ENCODE measurements around the gene PCSK5. TPM values are rescaled to one million over a fixed set of nuclear protein-coding genes. Genes with fewer than 3 reads are reported as not detected.

Gene PCSK5
- total RNA-seq, 1 experiment from 2014 or later = 6.9 TPM

DNA sequence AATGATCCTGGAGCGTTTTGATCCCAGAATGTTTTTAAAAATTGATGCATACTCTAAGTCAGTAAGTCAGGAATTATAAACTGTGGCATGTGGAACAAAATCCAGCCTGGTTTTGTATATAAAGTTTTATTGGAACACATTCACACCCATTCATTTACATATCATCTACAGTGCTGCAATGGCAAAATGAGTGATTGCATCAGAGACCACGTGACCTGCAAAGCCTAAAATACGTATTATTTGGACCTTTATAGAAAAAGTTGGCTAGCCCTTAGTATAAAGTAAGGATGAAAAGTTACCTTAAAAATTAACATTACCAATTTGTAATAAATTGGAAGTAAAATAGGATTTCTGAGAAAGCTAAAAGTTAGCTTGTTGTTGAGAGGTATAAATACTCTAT lies 95.0 kb downstream of the PCSK5 start:
- Histone ChIP-seq H4K20me1 (ENCODE audit: insufficient read depth) (no peaks in the 10 kb centered on the region), H3K9me3 (ENCODE audit: control insufficient read depth in 1 of 2, insufficient read depth in 1 of 2, low read depth in 1 of 2, low read length in 2 of 2) (no peaks in the 10 kb centered on the region), H3K36me3 (ENCODE audit: control insufficient read depth in 1 of 2, insufficient read depth in 2 of 2, low read length in 2 of 2) (no peaks in the 10 kb centered on the region), H3K27me3 (ENCODE audit: insufficient read depth, low read length) (no peaks in the 10 kb centered on the region), H3K27ac (ENCODE audit: low read depth, low read length) (no peak overlapping the region), H3K4me1 (ENCODE audit: control insufficient read depth in 1 of 2, insufficient read depth in 2 of 2, low read length in 2 of 2) (no peaks in the 10 kb centered on the region), H3K4me3 (replicated peaks in 1 of 2; ENCODE audit: low read depth in 1 of 2, low read length in 2 of 2) (no peak overlapping the region), H3K9me2 (ENCODE audit: insufficient read depth) (no peaks in the 10 kb centered on the region), H3K9ac (ENCODE audit: low read length) (no peak overlapping the region), H3K4me2 (ENCODE audit: low read length) (no peak overlapping the region), H2AFZ (ENCODE audit: low read depth, low read length, poor library complexity, severe bottlenecking) (no peak overlapping the region), H3K79me2 (ENCODE audit: insufficient read depth, low read length) (no peaks in the 10 kb centered on the region)
- intact Hi-C loops (cut with micrococcal nuclease) = loop anchor here (10.0 kb wide), 2 partner anchors 199 to 309 kb away; no protein-coding TSS in a partner anchor
- ChIA-PET POLR2A (no interaction called here), RAD21 (ENCODE audit: low non-redundant PET in 1 of 2, low total read pairs in 2 of 2, uncharacterized antibody in 2 of 2, unreplicated experiment in 2 of 2) (no interaction called here), CTCF (no interaction called here)
- no peak for DNase-seq (ENCODE audit: low read depth, low spot score)
- no TSS peak for BruUV-seq (replicated peaks)
- no peak for ATAC-seq
- TF ChIP-seq, protein P1, sequence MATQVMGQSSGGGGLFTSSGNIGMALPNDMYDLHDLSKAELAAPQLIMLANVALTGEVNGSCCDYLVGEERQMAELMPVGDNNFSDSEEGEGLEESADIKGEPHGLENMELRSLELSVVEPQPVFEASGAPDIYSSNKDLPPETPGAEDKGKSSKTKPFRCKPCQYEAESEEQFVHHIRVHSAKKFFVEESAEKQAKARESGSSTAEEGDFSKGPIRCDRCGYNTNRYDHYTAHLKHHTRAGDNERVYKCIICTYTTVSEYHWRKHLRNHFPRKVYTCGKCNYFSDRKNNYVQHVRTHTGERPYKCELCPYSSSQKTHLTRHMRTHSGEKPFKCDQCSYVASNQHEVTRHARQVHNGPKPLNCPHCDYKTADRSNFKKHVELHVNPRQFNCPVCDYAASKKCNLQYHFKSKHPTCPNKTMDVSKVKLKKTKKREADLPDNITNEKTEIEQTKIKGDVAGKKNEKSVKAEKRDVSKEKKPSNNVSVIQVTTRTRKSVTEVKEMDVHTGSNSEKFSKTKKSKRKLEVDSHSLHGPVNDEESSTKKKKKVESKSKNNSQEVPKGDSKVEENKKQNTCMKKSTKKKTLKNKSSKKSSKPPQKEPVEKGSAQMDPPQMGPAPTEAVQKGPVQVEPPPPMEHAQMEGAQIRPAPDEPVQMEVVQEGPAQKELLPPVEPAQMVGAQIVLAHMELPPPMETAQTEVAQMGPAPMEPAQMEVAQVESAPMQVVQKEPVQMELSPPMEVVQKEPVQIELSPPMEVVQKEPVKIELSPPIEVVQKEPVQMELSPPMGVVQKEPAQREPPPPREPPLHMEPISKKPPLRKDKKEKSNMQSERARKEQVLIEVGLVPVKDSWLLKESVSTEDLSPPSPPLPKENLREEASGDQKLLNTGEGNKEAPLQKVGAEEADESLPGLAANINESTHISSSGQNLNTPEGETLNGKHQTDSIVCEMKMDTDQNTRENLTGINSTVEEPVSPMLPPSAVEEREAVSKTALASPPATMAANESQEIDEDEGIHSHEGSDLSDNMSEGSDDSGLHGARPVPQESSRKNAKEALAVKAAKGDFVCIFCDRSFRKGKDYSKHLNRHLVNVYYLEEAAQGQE (IDR thresholded peaks at IDR 0.05; ENCODE audit: low read depth) = no peak
- TF ChIP-seq ZNF274 (IDR thresholded peaks at IDR 0.05; ENCODE audit: low read depth, low read length) (no peak), JUND (IDR thresholded peaks at IDR 0.05) (no peak), CBX3 (IDR thresholded peaks at IDR 0.05; ENCODE audit: low read depth) (no peak), EGR1 (IDR thresholded peaks at IDR 0.05; ENCODE audit: low read depth) (no peak), CEBPB (IDR thresholded peaks at IDR 0.05; ENCODE audit: low read depth) (no peak), POLR2A (IDR thresholded peaks at IDR 0.05; ENCODE audit: borderline replicate concordance, extremely low read depth, insufficient read depth, insufficient read length) (no peak), ZFX (IDR thresholded peaks at IDR 0.05) (no peak), POLR2AphosphoS5 (IDR thresholded peaks at IDR 0.05; ENCODE audit: low read depth, low read length) (no peak), SIN3A (IDR thresholded peaks at IDR 0.05; ENCODE audit: low read depth) (no peak), EZH2 (IDR thresholded peaks at IDR 0.05) (no peak), YY1 (IDR thresholded peaks at IDR 0.05; ENCODE audit: extremely low read depth, insufficient replicate concordance, low read depth, low read length) (no peak), ELF1 (IDR thresholded peaks at IDR 0.05; ENCODE audit: borderline replicate concordance, low read depth) (no peak), EZH2phosphoT487 (IDR thresholded peaks at IDR 0.05; ENCODE audit: borderline replicate concordance) (no peak)
- TF ChIP-seq, protein P2, sequence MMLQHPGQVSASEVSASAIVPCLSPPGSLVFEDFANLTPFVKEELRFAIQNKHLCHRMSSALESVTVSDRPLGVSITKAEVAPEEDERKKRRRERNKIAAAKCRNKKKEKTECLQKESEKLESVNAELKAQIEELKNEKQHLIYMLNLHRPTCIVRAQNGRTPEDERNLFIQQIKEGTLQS (IDR thresholded peaks at IDR 0.05) = no peak
- TF ChIP-seq, protein P3, sequence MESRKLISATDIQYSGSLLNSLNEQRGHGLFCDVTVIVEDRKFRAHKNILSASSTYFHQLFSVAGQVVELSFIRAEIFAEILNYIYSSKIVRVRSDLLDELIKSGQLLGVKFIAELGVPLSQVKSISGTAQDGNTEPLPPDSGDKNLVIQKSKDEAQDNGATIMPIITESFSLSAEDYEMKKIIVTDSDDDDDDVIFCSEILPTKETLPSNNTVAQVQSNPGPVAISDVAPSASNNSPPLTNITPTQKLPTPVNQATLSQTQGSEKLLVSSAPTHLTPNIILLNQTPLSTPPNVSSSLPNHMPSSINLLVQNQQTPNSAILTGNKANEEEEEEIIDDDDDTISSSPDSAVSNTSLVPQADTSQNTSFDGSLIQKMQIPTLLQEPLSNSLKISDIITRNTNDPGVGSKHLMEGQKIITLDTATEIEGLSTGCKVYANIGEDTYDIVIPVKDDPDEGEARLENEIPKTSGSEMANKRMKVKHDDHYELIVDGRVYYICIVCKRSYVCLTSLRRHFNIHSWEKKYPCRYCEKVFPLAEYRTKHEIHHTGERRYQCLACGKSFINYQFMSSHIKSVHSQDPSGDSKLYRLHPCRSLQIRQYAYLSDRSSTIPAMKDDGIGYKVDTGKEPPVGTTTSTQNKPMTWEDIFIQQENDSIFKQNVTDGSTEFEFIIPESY (IDR thresholded peaks at IDR 0.05; ENCODE audit: extremely low read depth, insufficient replicate concordance, low read length) = no peak
